HG03159 (cell line): Measurements from ENCODE around the gene NR0B1.

Experiments
- ATAC-seq: cut with Tn5 transposase; IDR thresholded peaks from one replicate; pipeline ENCODE4 v1.9.1; 2021; ENCODE audit warnings: mild to moderate bottlenecking, moderate library complexity; ENCODE audit not compliant: unreplicated experiment

NR0B1 gene

DNA sequence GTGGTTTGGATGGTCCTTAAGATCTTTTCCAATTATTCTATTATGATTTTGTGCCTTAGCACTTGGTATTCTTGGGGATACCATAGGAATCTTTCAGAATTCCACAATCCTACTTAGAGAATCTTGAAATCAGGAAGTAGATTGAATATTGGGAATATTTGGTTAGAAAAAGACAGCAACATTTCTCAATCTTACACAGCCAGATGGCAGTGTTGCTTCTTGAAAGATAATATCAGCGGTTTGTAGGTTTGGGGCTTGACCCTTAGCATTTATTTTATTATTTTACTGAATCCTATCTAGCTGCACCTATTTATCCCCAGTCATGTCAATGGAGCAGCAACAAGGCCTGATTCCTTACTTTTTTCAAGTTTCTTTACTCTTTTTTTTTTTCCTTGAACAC, 33.7 kb downstream of the NR0B1 start:
- no peak for ATAC-seq

DNA sequence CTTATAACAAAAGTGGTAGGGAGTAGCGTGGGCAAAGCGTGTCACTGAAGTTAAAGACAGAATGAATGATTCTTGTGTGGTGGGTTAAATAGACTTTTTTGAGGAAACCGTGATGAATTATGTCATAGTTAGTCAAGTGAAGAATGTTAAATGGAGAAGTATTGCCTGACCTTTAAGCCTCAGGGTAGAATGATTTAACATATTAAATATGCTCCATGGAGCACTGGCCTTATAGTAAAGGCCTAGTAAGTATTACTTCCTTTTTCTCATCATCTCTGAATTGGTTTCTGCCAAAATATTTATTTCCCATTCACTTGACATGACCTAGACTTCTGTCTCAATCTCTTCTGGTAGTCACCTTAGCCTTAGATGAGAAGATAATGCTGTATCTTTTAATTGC, 38.6 kb downstream of the NR0B1 start:
- no peak for ATAC-seq

- ATAC-seq, result no peak
Observed at GRCh38 chrX:30262763-30263162, 46.4 kb downstream of the NR0B1 start.

GRCh38 chrX:30261012-30261411, 48.2 kb downstream of the NR0B1 start:
- no peak for ATAC-seq

- no peak for ATAC-seq
Observed at GRCh38 chrX:30259927-30260326, 49.3 kb downstream of the NR0B1 start.
